RPMI8226 (cell line): ENCODE results near the gene LCE1D.

Source experiments
- DNase-seq: peaks from one replicate; pipeline ENCODE4 v3.0.0-alpha.2; 2015

The LCE1D gene

GRCh38 chr1:152817309-152817708, 20.8 kb downstream of the LCE1D start:
- no peak for DNase-seq

- DNase-seq: no peak
Measured at GRCh38 chr1:152823294-152823693, 26.8 kb downstream of the LCE1D start.

- DNase-seq: no peak
Measured at GRCh38 chr1:152824964-152825363, 28.4 kb downstream of the LCE1D start.

- DNase-seq: no peak
Measured at GRCh38 chr1:152827173-152827572, 30.7 kb downstream of the LCE1D start, which contains the start of gene LCE1A. Gene LCE1A (plus strand): TSS chr1:152827473. CDS start chr1:152827473, 0 bp downstream.

- no peak for DNase-seq
Measured at GRCh38 chr1:152836870-152837269, 40.3 kb downstream of the LCE1D start.

- no peak for DNase-seq
Measured at GRCh38 chr1:152842556-152842955, 46.0 kb downstream of the LCE1D start, which contains the start of gene LCE6A. Gene LCE6A (plus strand): TSS chr1:152842856. CDS start chr1:152843521, 665 bp downstream.
